HG02885 (cell line): ENCODE results near the gene MGAT5.

ENCODE experiments used
- ATAC-seq: cut with Tn5 transposase; IDR thresholded peaks from one replicate; pipeline ENCODE4 v1.9.1; 2021; ENCODE audit warnings: mild to moderate bottlenecking; ENCODE audit not compliant: unreplicated experiment, poor library complexity

The MGAT5 gene

DNA sequence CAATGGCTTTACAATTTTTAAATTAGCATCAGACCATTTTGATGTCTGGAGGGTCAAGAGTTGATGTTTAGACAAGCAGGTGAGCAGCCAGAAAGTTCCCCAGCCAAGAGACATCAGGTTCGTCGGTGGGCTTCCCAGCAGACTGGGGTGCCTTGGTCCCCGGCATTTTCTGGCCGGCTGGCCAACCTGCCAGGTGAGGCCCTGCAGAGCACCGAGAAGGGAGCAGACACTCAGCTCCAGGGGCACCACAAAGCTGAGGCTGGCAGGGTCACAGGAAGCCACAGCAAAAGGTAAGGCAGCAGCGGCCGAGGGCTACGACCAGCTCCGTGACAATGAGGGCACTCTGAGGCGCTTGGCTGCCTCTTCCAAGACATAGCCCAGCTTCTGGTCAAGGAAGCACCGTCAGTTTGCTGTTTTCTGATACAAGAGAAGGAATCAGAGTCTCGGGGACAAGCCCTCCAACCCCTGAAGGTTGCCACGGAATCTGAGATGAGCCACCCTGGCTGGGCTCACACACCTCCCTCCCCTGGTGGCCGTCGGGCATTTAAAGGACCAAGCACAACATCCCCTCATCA is 229.0 kb downstream of the MGAT5 start:
- no peak for ATAC-seq

- no peak for ATAC-seq
Measured at GRCh38 chr2:134489732-134490384, 236.0 kb downstream of the MGAT5 start.

DNA sequence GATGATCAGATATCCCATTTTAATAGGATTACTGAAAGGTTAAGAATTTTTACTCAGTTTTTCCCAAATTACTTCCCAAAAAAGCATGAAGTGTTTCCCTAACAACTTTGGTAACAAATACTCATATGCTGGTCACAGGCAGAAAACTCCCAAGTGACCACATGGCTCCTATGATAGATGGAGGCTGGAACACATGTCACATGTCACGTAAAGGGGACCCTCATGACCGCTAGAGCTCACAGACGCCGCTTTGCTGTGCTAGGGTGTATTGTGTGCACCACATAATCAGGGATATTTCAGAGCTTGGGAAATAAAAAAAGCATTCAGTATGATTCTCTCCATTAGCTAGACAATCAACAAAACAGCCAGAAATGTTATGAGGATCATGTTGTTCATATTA is 236.7 kb downstream of the MGAT5 start:
- ATAC-seq = no peak

- ATAC-seq = no peak
Measured at GRCh38 chr2:134491022-134491421, 237.2 kb downstream of the MGAT5 start.

DNA sequence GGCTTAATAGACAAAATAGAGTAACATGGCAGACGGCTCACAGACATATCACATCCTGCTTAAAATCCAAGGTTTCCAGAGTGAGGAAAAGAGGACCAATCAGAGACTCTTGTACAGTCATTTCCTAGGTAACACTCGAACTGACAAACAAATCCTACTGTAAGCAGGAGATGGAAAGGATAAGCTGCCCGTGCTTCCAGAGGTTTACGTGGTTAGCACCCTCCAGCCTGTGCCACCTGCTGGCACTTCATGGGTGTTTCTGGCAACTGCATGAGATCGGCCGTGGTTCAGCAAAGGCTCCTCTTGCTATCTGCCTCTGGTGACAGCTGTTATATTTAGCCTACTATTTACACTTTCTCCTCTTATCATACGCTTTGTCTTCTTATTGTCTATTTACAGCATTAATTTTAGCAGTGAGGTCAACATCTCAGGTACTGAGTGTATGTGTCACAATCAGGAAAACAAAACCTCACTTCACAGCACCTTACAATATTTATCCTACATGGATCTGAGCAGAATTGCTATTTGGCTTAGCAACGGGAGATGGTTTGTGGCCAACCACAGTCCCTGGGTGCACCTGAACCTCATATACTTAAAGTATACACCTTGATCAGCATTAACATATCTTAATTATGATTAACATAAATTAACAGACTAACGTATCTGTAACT is 238.0 kb downstream of the MGAT5 start:
- no peak for ATAC-seq

GRCh38 chr2:134493797-134494196 is 239.9 kb downstream of the MGAT5 start:
- no peak for ATAC-seq

- ATAC-seq = no peak
Measured at GRCh38 chr2:134498654-134499053, 244.8 kb downstream of the MGAT5 start.

DNA sequence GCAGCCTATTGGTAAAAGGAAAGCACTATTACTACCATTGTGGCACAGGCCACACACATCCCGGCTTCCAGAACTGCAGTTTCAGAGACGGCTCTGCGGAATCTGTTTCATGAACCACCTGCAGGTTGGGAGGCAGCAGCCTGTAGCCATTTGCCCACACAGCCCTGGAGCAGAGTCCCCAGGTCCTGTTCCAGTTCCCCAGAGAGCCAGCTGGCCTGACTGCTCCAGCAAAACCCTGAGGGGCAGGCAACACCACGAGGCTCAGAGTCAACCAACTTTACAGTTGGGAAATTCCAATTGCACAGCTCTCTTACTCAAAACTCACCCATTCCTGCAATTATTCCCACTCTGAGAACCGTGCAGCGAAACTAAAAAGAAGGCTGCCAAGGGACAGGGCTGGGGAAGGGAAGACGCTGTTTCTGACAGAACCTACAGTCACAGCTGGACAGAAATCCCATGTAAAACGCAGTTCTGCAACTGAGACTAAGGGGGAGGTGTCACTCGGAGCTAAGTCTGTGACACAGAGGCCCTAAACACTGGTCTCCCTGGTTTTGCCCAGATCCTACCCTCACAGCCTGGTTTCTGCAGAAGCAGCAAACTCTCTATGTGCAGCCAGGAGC is 245.5 kb downstream of the MGAT5 start:
- ATAC-seq = no peak

DNA sequence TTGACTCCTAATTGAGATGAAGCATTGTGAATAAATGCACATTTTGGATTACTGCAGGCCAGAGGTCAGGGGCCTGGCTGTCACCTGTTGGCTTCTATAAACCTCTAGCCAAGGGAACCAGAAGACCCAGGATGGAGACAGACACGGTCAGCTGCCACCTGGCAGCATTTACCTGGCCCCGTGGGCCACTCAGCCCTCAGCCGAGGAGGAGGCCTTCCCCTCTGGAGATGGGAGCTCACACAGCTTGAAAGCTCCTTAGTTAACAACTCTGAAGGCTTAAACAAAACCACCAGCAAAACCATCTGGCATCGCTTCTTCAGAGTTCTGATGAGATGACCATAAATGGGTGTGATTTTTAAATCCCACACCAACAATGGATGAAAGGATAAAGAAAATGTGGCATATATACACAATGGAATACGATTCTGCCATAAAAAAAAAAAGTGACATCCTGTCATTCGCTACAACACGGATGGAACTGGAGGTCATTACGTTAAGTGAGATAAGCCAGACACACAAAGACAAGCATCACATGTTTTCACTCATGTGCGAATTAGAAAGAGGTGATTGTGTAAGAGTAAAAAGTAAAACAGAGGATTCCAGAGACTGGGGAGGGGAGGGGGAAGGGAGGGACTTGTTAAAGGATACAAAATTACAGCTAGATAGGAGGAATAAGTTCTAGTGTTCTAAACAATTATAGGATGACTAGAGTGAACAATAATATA is 246.5 kb downstream of the MGAT5 start:
- ATAC-seq = no peak

- ATAC-seq = no peak
Measured at GRCh38 chr2:134501476-134502091, 247.7 kb downstream of the MGAT5 start.

GRCh38 chr2:134502104-134502503 is 248.2 kb downstream of the MGAT5 start:
- no peak for ATAC-seq
